BLaER1 treated with 17β-estradiol and CSF1 and Interleukin-3, amounts not matched to agents 10 nM and 100 nM (cell line): ENCODE data around the gene KCNJ6.
A peak's percentile ranks its signal among the peaks of the same experiment; 100 is the strongest.
"Not testable (repeated sequence)": the region's sequence is repeated elsewhere in the genome, so short reads cannot be mapped to it uniquely, and the experiment has no call there.

Experiments used
- H3K27ac ChIP-seq, 11 experiments: shearing (Covaris generic); formaldehyde crosslinking; 2 replicates each; pipeline ENCODE4 v1.8.1; 2022
- H3K27me3 ChIP-seq, 11 experiments: shearing (Covaris generic); formaldehyde crosslinking; 2 replicates each; pipeline ENCODE4 v1.8.1; 2022
- H3K36me3 ChIP-seq, 11 experiments: shearing (Covaris generic); formaldehyde crosslinking; 2 replicates each; pipeline ENCODE4 v1.8.1; 2022
- H3K4me1 ChIP-seq, 10 experiments: shearing (Covaris generic); formaldehyde crosslinking; 2 replicates each; pipeline ENCODE4 v1.8.1; 2022
- H3K4me2 ChIP-seq, 11 experiments: shearing (Covaris generic); formaldehyde crosslinking; 2 replicates each; pipeline ENCODE4 v1.8.1; 2022
- H3K4me3 ChIP-seq, 10 experiments: shearing (Covaris generic); formaldehyde crosslinking; 2 replicates each; pipeline ENCODE4 v1.8.1; 2022
- H3K9ac ChIP-seq, 11 experiments: shearing (Covaris generic); formaldehyde crosslinking; 2 replicates each; pipeline ENCODE4 v1.8.1; 2022
- H3K9me3 ChIP-seq, 11 experiments: shearing (Covaris generic); formaldehyde crosslinking; replicated peaks in 1 of 11; 2 replicates each; pipeline ENCODE4 v1.8.1; 2022
- H4K20me1 ChIP-seq, 11 experiments: shearing (Covaris generic); formaldehyde crosslinking; 2 replicates each; pipeline ENCODE4 v1.8.1; 2022
- Cebpa-rat ChIP-seq, 11 experiments: shearing (Covaris generic); IDR thresholded peaks; 2 replicates each; pipeline ENCODE4 v1.8.1; 2022

KCNJ6 gene

DNA sequence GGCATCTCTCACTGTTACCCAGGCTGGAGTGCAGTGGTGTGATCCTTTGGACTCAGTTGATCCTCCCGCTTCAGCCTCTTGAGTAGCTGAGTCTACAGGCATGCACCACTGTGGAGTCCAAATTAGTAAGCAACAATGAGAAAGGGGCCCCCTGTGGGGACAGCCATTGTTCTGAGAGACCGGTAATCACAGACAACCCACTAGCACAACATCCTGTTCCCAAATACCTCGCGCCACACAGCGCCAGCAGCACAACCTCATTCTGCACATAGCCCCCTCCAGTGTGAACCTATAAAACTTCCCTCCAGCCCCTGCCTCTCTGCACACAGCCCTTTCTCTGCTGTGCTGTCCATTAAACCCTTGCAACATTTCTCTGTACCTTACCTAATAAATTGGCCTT is 323.2 kb downstream of the KCNJ6 start:
- no peak overlapping the region for H3K9ac ChIP-seq

DNA sequence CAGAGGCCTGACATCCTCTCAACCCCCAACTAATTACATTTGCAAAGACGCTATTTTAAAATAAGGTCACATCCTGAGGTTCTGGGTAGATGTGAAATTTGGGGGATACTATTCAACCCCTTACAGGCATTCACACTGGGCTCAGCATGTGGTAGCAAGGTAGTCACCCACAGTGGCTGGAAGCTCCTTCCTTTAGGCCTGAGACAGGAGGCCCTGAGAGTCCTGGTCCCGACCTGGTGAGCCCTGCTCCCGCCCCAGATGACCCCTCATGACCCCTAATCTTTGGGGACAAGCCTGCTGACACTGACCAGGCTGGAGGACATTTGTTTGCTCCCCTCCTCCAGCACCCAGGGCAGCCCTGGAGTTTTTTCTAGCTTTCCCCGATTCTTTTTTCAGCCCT is 323.8 kb downstream of the KCNJ6 start:
- H4K20me1 ChIP-seq = no peaks in the 10 kb centered on the region
- peaks cover 4 to 18% (median 10%) of the 10 kb centered on the region in 11 experiments; a peak in 14 of 22 replicates for H3K9me3 ChIP-seq
- H3K27me3 ChIP-seq = no peaks in the 10 kb centered on the region
- H3K4me1 ChIP-seq = 0 out of 20 replicates have a peak, but pooled peaks cover 0 to 8% (median 0%) of the 10 kb centered on the region in 10 experiments
- no peak for TF ChIP-seq Cebpa-rat (IDR thresholded peaks at IDR 0.05)
- no peak overlapping the region for H3K27ac ChIP-seq
- H3K36me3 ChIP-seq = no peaks in the 10 kb centered on the region
- no peak overlapping the region for H3K9ac ChIP-seq
- no peak overlapping the region for H3K4me3 ChIP-seq
- peak overlapping the region in 1 of 11 experiments; percentile 10; a peak in 2 of 22 replicates for H3K4me2 ChIP-seq

More for the DNA sequence above, 323.2 kb downstream of the KCNJ6 start:
- H3K9me3 ChIP-seq = peaks cover 4 to 21% (median 10%) of the 10 kb centered on the region in 11 experiments; a peak in 14 of 22 replicates
- H3K4me2 ChIP-seq = peak overlapping the region in 1 of 11 experiments; percentile 10; a peak in 2 of 22 replicates
- H3K27me3 ChIP-seq = no peaks in the 10 kb centered on the region
- no peak for TF ChIP-seq Cebpa-rat (IDR thresholded peaks at IDR 0.05)
- H3K36me3 ChIP-seq = no peaks in the 10 kb centered on the region
- no peaks in the 10 kb centered on the region for H4K20me1 ChIP-seq
- H3K4me3 ChIP-seq = no peak overlapping the region
- H3K4me1 ChIP-seq = 0 out of 20 replicates have a peak, but pooled peaks cover 0 to 8% (median 0%) of the 10 kb centered on the region in 10 experiments
- no peak overlapping the region for H3K27ac ChIP-seq

DNA sequence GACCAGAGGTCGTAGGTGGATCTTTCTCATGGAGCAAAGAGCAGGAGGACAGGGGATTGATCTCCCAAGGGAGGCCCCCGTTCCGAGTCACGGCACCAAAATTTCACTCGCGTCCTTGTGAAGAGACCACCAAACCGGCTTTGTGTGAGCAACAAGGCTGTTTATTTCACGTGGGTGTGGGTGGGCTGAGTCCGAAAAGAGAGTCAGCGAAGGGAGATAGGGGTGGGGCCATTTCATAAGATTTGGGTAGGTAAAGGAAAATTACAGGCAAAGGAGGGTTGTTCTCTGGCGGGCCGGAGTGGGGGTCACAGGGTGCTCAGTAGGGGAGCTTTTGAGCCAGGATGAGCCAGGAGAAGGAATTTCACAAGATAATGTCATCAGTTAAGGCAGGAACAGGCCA is 324.3 kb downstream of the KCNJ6 start:
- peaks cover 0 to 14% (median 7%) of the 10 kb centered on the region in 11 experiments; a peak in 10 of 22 replicates for H3K9me3 ChIP-seq
- H3K27me3 ChIP-seq, H3K27ac ChIP-seq, H4K20me1 ChIP-seq, H3K4me3 ChIP-seq, H3K36me3 ChIP-seq, H3K4me2 ChIP-seq, H3K9ac ChIP-seq, H3K4me1 ChIP-seq: not testable (repeated sequence)

DNA sequence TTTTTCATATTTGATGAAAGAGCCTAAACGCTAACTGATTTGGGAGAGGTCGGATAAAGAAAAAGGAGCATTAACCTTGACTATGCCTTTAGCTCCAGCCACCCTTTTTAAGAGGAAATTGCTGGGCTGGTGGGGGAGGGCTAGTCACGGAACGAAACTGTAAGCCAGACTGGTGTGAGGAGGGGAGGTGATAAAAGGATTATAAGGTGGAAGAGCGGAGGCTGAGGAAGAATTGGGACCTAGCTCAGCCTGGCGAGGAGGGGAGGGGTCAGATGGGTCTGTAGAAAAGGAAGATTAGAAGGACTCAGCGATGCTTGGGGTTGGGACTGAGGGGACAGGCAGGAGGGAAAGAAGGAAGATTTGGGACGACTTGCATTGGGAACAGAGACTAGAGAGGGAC is 325.4 kb downstream of the KCNJ6 start:
- H4K20me1 ChIP-seq, H3K4me3 ChIP-seq, H3K27me3 ChIP-seq, H3K4me2 ChIP-seq, H3K36me3 ChIP-seq, H3K9ac ChIP-seq, H3K4me1 ChIP-seq, H3K9me3 ChIP-seq, H3K27ac ChIP-seq: not testable (repeated sequence)

DNA sequence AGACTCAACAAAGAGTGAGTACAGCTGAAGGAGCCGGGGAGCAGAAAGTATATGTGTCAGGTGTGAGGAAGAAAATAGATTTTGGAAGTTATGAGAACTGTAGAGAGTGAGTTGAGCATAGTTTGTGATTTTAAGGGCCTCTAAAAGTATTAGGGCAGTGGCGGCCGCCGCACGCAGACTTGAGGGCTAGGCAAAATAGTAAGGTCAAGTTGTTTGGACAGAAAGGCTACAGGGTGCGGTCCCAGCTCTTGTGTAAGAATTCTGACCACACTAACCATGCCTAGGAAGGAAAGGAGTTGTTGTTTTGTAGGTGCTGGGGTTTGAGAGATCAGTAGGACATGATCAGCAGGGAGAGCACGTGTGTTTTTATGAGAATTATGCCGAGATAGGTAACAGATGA is 327.6 kb downstream of the KCNJ6 start:
- not testable (repeated sequence) for H3K4me2 ChIP-seq, H3K9me3 ChIP-seq, H3K36me3 ChIP-seq, H3K27me3 ChIP-seq, H3K4me3 ChIP-seq, H4K20me1 ChIP-seq, H3K9ac ChIP-seq, H3K4me1 ChIP-seq, H3K27ac ChIP-seq

DNA sequence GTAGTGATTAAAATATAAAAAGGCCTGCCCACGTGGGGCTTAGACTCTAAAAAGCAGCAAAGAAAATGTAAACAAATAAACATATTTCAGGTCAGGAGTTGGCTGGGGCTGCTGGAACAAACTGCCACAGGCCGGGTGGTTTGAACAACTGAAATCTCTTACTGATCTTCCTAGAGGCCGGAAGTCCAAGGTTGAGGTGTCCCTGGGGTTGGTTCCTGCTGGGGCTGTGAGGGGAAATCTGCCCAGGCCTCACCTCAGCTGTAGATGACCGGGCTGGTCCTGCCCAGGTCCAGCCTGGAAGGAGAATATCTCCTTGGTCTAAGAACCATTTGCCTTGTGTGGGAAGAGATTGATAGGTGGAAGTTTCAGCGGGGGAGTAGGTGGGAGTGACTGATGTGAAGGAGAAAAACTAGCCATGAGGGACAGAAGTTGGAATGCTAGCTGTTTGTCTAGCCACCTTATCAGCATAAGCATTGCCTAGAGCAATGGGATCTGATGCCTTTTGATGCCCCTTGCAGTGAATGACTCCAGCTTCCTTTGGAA is 328.6 kb downstream of the KCNJ6 start:
- 0 out of 20 replicates have a peak, but pooled peaks cover 0 to 4% (median 0%) of the 10 kb centered on the region in 10 experiments for H3K4me1 ChIP-seq
- H3K27me3 ChIP-seq = no peaks in the 10 kb centered on the region
- no peaks in the 10 kb centered on the region for H3K36me3 ChIP-seq
- no peaks in the 10 kb centered on the region for H4K20me1 ChIP-seq
- TF ChIP-seq Cebpa-rat (IDR thresholded peaks at IDR 0.05) = no peak
- H3K4me2 ChIP-seq = no peak overlapping the region
- H3K27ac ChIP-seq = no peak overlapping the region
- no peaks in the 10 kb centered on the region for H3K9me3 ChIP-seq
- no peak overlapping the region for H3K9ac ChIP-seq
- H3K4me3 ChIP-seq = no peak overlapping the region

DNA sequence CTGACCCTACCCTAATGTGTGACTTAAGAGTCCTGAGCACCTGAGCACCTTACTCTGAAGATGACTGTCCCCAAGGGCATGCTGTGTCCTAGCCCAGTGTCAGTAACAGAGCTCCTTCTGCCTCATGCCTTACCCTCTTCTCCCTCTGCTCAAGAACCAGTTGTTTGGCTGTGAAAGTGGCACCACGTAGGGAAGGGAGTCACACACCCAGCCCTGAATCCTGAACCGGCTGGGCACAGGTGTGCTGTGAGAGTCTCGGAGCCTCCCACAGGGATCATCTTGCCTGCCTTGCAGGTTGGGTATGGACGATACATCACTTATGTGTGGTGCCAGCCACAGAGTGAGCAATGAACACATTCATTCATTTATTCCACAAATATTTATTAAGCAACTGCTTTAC is 329.1 kb downstream of the KCNJ6 start:
- no peak for TF ChIP-seq Cebpa-rat (IDR thresholded peaks at IDR 0.05)
- H3K4me2 ChIP-seq = no peak overlapping the region

DNA sequence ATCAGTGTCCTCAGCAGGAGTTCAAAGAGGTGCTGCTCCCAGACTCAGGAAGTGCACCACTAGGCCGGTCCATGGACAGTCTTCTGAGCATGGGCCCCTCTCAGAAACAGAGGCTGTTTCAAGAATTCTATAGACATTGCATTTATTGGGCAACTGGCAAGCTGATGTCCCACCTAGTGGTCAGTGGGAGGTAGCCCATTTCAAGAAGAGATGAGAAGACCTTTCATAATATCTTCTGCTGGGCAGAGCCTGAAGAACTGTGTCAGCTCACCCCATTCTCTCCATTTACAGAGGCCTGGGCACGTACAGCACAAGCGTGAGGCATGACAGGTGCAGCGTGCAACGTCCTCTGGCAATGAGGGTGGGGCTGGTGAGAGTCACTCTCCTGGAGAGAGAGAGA is 333.7 kb downstream of the KCNJ6 start:
- H3K36me3 ChIP-seq = peaks cover 0 to 13% (median 0%) of the 10 kb centered on the region in 11 experiments; a peak in 3 of 22 replicates
- H3K27ac ChIP-seq = no peak overlapping the region
- H3K4me2 ChIP-seq = no peak overlapping the region
- H3K4me3 ChIP-seq = no peak overlapping the region
- H3K4me1 ChIP-seq = peaks cover 0 to 16% (median 9%) of the 10 kb centered on the region in 10 experiments; a peak in 13 of 20 replicates
- H4K20me1 ChIP-seq = no peaks in the 10 kb centered on the region
- no peak overlapping the region for H3K9ac ChIP-seq
- H3K9me3 ChIP-seq = peaks cover 23 to 33% (median 23%) of the 10 kb centered on the region in 11 experiments
- TF ChIP-seq Cebpa-rat (IDR thresholded peaks at IDR 0.05) = no peak
- no peaks in the 10 kb centered on the region for H3K27me3 ChIP-seq

More for the DNA sequence above, 329.1 kb downstream of the KCNJ6 start:
- Histone ChIP-seq H3K27ac (no peak overlapping the region), H3K4me3 (no peak overlapping the region), H3K27me3 (no peaks in the 10 kb centered on the region), H3K4me1 (peaks cover 0 to 3% (median 0%) of the 10 kb centered on the region in 10 experiments; a peak in 2 of 20 replicates), H4K20me1 (no peaks in the 10 kb centered on the region), H3K36me3 (no peaks in the 10 kb centered on the region), H3K9me3 (no peaks in the 10 kb centered on the region), H3K9ac (no peak overlapping the region)

DNA sequence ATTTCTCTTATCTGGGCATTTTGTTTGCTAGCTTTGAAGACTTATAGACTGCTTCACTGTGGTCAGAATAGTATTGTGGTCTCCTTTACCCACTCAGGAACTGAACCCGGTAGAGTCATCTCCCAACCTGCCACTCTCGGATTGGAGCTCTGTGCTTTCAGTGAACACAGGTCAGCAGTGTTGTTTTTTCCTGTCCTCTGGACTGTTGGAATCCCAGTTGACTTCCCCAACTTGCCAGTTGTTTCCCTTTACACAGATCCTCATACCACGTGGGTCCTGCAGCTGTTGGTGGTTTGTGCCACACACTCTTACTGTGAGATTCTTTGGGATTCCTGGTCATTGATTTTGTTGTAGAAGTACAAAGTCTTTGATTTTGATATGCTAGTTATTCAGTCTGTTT is 335.6 kb downstream of the KCNJ6 start:
- Histone ChIP-seq H3K9ac (no peak overlapping the region), H4K20me1 (no peaks in the 10 kb centered on the region), H3K36me3 (peaks cover 0 to 13% (median 0%) of the 10 kb centered on the region in 11 experiments; a peak in 3 of 22 replicates), H3K27me3 (no peaks in the 10 kb centered on the region), H3K4me2 (peak overlapping the region in 9 of 11 experiments; percentile 9 to 62 (median 34); a peak in 13 of 22 replicates), H3K4me3 (no peak overlapping the region), H3K4me1 (peaks cover 0 to 21% (median 13%) of the 10 kb centered on the region in 10 experiments; a peak in 14 of 20 replicates), H3K9me3 (peaks cover 27 to 46% (median 31%) of the 10 kb centered on the region in 11 experiments), H3K27ac (no peak overlapping the region)
- no peak for TF ChIP-seq Cebpa-rat (IDR thresholded peaks at IDR 0.05)

DNA sequence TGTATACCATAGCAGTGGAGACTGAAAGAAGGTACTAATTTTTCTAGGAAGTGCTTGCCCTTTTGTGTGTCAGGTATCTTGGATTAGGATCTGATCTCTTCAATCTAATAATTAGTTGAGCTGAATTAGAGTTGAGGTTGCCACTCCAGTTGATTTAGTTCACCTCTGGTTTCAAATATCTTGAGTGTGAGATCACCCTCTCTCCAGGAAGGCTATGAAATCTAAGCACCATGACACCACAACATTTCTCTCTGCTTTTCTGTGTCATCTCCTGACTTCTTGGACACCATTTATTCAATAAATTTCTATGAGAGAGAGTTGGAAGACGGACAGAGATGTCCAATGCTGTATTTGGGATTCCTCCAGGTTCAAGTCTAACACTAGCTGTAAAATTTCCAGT is 336.9 kb downstream of the KCNJ6 start:
- Histone ChIP-seq H3K9ac (no peak overlapping the region), H3K27ac (no peak overlapping the region), H3K27me3 (no peaks in the 10 kb centered on the region), H3K36me3 (peaks cover 0 to 13% (median 0%) of the 10 kb centered on the region in 11 experiments; a peak in 3 of 22 replicates), H3K9me3 (peaks cover 27 to 46% (median 31%) of the 10 kb centered on the region in 11 experiments), H3K4me1 (peaks cover 4 to 34% (median 24%) of the 10 kb centered on the region in 10 experiments; a peak in 15 of 20 replicates), H3K4me2 (no peak overlapping the region), H3K4me3 (no peak overlapping the region), H4K20me1 (no peaks in the 10 kb centered on the region)
- no peak for TF ChIP-seq Cebpa-rat (IDR thresholded peaks at IDR 0.05)
